ENCODE data around the gene FAM114A1. TPM values are rescaled to one million over a fixed set of nuclear protein-coding genes. Genes with fewer than 3 reads are reported as not detected.

The FAM114A1 gene
- total RNA-seq, 4 donors from 2014 or later, result 87.4 to 164 (median 109) TPM

DNA sequence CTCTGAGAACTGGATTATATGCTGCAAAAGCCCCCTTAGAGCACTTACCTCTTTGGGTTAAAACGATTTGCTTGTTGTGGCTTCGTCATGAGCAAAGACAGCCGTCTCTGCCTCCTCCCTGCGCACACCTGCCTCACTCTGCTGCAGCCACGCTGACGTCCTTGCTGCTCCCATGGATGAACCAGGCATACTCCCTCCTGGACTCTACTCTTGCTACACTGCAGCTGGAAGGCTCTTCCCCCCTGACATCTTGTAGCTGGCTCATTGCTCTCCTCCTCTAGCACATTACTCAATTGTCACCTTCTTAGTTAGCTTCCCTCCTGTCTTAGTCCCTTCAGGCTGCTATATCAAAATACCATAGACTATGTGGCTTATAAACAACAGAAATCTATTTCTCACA lies 59.3 kb downstream of the FAM114A1 start:
- TF ChIP-seq, protein P1, sequence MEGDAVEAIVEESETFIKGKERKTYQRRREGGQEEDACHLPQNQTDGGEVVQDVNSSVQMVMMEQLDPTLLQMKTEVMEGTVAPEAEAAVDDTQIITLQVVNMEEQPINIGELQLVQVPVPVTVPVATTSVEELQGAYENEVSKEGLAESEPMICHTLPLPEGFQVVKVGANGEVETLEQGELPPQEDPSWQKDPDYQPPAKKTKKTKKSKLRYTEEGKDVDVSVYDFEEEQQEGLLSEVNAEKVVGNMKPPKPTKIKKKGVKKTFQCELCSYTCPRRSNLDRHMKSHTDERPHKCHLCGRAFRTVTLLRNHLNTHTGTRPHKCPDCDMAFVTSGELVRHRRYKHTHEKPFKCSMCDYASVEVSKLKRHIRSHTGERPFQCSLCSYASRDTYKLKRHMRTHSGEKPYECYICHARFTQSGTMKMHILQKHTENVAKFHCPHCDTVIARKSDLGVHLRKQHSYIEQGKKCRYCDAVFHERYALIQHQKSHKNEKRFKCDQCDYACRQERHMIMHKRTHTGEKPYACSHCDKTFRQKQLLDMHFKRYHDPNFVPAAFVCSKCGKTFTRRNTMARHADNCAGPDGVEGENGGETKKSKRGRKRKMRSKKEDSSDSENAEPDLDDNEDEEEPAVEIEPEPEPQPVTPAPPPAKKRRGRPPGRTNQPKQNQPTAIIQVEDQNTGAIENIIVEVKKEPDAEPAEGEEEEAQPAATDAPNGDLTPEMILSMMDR (IDR thresholded peaks at IDR 0.05; ENCODE audit: low read depth), result no peak

DNA sequence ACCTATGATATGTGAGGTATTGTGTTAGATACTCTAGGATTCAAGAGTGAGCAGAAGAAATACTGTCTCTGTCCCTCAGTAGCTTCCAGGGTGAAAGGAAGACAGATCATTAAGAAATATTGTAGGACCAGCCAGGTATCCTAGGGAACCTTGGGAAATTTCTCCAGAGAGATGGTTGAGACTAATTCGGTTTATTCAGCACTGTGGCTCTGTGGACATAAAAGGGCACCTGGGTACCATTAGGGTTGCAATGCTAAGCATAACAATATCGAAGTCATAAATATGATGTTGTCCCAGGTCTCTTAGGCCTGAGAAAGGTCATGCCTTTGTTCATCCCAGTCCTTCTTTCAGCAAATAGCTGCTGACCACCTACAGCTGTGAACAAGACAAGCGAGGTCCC lies 61.0 kb downstream of the FAM114A1 start:
- TF ChIP-seq, protein P1 (IDR thresholded peaks at IDR 0.05; ENCODE audit: low read depth), result no peak

DNA sequence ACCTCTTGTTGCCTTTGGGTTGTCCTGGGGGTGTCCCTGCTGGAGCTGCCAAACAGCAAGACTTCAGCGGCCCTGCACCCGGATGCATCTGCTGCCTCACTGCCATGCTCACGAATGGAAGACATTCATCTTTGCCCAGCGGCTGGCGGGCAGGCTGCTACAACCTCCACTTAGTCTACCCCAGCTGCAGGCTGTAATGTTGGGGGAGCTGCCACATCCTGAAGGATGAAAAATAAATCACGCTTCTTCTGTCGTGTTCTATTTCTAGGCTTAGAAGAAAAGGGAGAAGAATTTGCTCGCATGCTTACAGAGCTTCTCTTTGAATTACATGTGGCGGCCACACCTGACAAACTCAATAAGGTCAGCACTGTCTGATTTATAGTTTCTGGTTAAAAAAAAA lies 61.4 kb downstream of the FAM114A1 start:
- TF ChIP-seq, protein P1 (IDR thresholded peaks at IDR 0.05; ENCODE audit: low read depth), result no peak

DNA sequence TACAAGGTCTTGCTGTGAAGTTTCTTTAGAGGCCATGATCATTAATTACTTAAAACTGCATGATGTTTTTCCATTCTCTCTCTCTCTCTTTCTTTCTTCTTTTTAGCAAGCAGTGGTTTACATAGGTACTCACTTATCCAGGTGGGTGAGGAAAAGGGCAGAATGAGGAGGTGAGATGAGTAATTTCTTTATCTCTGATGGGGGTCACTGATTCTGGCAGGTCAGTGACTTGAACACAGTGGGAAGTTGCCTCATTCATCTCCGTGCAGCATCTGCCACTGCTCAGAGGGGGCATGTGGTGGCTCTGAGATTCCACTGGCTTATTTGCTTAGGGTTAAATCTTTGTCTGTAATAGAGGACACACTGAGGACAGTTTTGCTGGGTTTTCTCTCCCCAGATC lies 62.6 kb downstream of the FAM114A1 start:
- TF ChIP-seq, protein P1 (IDR thresholded peaks at IDR 0.05; ENCODE audit: low read depth), result no peak

DNA sequence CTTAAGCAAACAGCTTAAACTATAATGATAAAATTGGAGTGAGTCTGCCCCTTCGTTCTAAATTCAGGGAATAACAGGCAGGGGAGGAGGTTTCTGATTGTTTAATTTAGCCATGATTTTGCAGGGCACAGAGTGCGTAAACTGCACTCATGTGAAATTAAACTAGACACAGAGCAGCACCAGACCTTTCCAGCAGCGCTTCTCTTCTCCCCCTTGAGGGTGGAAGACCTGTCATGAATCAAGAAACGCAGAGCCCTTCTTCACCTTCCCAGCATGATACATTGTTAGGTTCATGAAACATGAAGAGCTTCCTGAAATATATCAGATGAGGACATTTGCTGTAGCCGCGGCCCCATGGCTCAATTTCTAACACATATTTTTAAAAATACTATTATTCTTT lies 63.1 kb downstream of the FAM114A1 start:
- TF ChIP-seq, protein P1 (IDR thresholded peaks at IDR 0.05; ENCODE audit: low read depth), result no peak

DNA sequence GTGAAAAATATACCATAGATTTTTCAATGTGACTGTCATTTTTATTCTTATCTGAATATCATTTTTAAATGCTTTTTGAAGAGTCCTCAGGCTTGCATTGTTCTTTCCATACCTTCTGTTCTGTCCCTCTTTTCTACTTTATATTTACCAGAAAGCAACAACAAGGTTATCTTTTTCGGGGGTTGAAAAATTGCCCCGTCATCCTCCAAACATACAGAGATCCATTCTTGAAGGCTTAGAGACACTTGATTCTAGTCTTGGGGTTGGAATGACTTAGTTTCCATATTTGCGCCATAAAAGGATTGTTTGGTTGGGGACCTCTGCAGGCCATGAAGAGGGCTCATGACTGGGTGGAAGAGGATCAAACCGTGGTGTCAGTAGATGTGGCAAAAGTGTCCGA lies 63.5 kb downstream of the FAM114A1 start:
- TF ChIP-seq, protein P1 (IDR thresholded peaks at IDR 0.05; ENCODE audit: low read depth), result no peak

DNA sequence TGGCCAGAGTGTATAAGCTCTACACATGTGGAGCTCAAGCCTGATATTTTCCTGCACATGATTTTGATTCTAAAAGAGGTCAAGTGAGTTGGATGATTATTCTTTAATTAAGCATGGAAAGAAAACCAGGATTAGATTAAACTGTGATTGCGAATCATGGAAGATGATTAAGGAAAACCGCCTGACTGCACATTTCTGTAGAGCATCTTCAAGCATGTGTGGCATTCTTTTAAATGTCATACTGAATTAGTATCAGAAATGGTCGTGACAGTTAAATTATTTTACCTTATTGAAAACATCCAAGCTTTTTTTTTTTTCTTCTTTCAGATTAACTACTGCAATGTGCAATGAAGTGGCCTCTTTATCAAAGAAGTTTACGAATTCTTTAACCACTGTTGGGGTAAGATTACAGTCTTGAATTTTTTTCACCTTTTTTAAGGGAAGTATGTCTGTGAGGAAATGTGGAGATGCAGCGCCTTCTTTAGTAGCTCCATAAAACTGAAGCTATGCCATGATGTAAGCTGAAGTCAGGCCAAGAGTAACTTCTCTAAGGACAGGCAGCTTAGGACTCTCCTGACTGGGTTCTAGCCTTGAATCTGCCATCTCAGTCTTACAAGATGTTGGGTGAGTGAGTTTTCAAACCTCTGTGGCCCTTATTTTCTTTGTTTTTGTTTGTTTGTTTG lies 67.9 kb downstream of the FAM114A1 start:
- TF ChIP-seq, protein P1 (IDR thresholded peaks at IDR 0.05; ENCODE audit: low read depth), result no peak

Data from subcutaneous adipose tissue (tissue), 4 donors.